ENCODE results near the gene UNK. TPM values are rescaled to one million over a fixed set of nuclear protein-coding genes. Genes with fewer than 3 reads are reported as not detected.

Gene UNK
- total and polyA plus RNA-seq, 2 of the 13 experiments (the other 11 are each of a cell fraction or from before 2014, with no cell fraction given), result 31.6 to 33.0 TPM

- TF ChIP-seq GMEB1 (CRISPR knock-in tag; IDR thresholded peaks at IDR 0.05; ENCODE audit: borderline replicate concordance) (no peak), CCAR2 (optimal IDR thresholded peaks at IDR 0.05; ENCODE audit: low read depth, low read length) (no peak), RNF219 (CRISPR knock-in tag; IDR thresholded peaks at IDR 0.05) (no peak), TOE1 (CRISPR knock-in tag; IDR thresholded peaks at IDR 0.05) (no peak), ZFYVE20 (CRISPR knock-in tag; IDR thresholded peaks at IDR 0.05; ENCODE audit: borderline replicate concordance, low read depth) (no peak), IKZF4 (CRISPR knock-in tag; IDR thresholded peaks at IDR 0.05; ENCODE audit: borderline replicate concordance, low read depth, not compliant biosample characterization) (no peak), POLR2G (IDR thresholded peaks at IDR 0.05; ENCODE audit: low read depth, low read length) (no peak), BORCS8-MEF2B (CRISPR knock-in tag; IDR thresholded peaks at IDR 0.05) (peak; percentile 35; the same call in 1 of the 2 replicates), TARDBP (CRISPR knock-in tag; IDR thresholded peaks at IDR 0.05) (no peak), ZNF749 (CRISPR knock-in tag; IDR thresholded peaks at IDR 0.05; ENCODE audit: borderline replicate concordance) (no peak), HNF4G (IDR thresholded peaks at IDR 0.05; ENCODE audit: borderline replicate concordance, low read depth, low read length) (no peak), HNF4G (CRISPR knock-in tag; IDR thresholded peaks at IDR 0.05; ENCODE audit: borderline replicate concordance, low read depth) (no peak), SNAI1 (CRISPR knock-in tag; IDR thresholded peaks at IDR 0.05; ENCODE audit: borderline replicate concordance) (0 out of 2 replicates have a peak, but pooled peaks have one; percentile 61), NFYC (CRISPR knock-in tag; IDR thresholded peaks at IDR 0.05) (no peak; the same call in 1 of the 2 replicates), RAD51 (IDR thresholded peaks at IDR 0.05; ENCODE audit: borderline replicate concordance) (no peak), MAFF (IDR thresholded peaks at IDR 0.05; ENCODE audit: low read depth, low read length) (no peak), GRHL1 (CRISPR knock-in tag; conservative IDR thresholded peaks at IDR 0.05) (no peak), ZNF615 (CRISPR knock-in tag; IDR thresholded peaks at IDR 0.05; ENCODE audit: borderline replicate concordance) (no peak), ZMAT3 (CRISPR knock-in tag; conservative IDR thresholded peaks at IDR 0.05) (no peak), TBX3 (IDR thresholded peaks at IDR 0.05; ENCODE audit: borderline replicate concordance) (no peak)
Measured at GRCh38 chr17:75783803-75784472, 668 bp upstream of the UNK start (continued).

Data from HepG2 (cell line).